Measurements from ENCODE around the gene TRIM28. TPM values are rescaled to one million over a fixed set of nuclear protein-coding genes. Genes with fewer than 3 reads are reported as not detected.

The TRIM28 gene
- total and polyA plus RNA-seq, 2 donors (not counting 1 experiment from before 2014, with no cell fraction given) = 160 to 325 TPM

DNA sequence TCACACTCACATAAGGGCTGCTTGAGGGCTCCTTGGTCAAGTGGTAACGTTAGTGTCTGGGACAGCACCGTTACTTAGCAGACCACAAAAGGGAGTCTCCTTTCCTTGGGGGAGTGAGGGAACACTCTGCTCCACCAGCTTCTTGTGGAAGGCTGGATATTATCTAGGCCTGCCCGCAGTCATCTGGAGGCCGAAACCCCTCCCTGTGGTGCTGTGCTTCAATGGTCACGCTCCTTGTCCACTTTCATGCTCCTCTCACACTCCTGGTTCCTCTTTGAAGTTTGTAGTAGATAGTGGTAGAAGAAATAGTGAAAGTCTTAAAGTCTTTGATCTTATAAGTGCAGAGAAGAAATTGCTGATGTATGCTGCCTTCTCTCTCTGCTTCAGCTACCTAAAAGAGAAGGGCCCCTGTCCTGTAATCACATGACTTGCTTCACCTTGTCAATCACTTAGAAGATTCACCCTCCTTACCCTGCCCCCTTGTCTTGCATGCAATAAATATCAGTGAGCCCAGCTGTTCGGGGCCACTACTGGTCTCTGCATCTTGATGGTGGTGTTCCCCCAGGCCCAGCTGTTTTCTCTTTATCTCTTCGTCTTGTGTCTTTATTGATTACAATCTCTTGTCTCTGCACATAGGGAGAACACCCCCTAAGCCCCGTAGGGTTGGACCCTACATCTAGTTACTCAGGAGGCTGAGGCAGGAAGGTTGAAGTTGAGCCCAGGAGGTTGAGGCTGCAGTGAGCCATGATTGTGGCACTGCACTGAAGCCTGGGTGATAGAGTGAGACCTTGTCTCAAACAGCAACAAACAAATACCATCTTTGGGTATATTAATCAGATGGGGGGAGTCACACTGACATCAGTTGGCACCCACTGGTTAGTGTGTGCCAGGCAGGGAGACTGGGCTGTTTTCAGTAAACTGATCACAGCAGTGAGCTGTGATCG lies 40.9 kb downstream of the TRIM28 start:
- Histone ChIP-seq H3K9me3 (ENCODE audit: control insufficient read depth, insufficient read depth, low read depth, low read length) (no peaks in the 10 kb centered on the region), H3K9ac (ENCODE audit: insufficient read depth, low read length) (no peak overlapping the region), H3K4me1 (ENCODE audit: control insufficient read depth, extremely low read depth, insufficient read depth, low read length) (peaks cover 11% of the 10 kb centered on the region), H3K27me3 (ENCODE audit: control insufficient read depth, insufficient read depth, low read length) (no peaks in the 10 kb centered on the region), H3K36me3 (ENCODE audit: control insufficient read depth, insufficient read depth, low read length) (peaks cover 14% of the 10 kb centered on the region), H3K27ac (ENCODE audit: insufficient read depth, low read length) (no peak overlapping the region), H3K4me2 (ENCODE audit: extremely low read depth, insufficient read depth, low read length) (no peak overlapping the region), H4K20me1 (ENCODE audit: control insufficient read depth, extremely low read depth, insufficient read depth, low read length) (no peaks in the 10 kb centered on the region), H2AFZ (ENCODE audit: low read length) (no peak overlapping the region), H3K4me3 (replicated peaks in 1 of 4; ENCODE audit: control extremely low read depth in 1 of 4, insufficient read depth in 1 of 4, low read depth in 3 of 4, low read length in 4 of 4) (no peak overlapping the region), H3K79me2 (ENCODE audit: control insufficient read depth, insufficient read depth, low read length) (no peaks in the 10 kb centered on the region)
- no peak for DNase-seq (ENCODE audit: low read depth in 2 of 2)
- TF ChIP-seq, protein P1, sequence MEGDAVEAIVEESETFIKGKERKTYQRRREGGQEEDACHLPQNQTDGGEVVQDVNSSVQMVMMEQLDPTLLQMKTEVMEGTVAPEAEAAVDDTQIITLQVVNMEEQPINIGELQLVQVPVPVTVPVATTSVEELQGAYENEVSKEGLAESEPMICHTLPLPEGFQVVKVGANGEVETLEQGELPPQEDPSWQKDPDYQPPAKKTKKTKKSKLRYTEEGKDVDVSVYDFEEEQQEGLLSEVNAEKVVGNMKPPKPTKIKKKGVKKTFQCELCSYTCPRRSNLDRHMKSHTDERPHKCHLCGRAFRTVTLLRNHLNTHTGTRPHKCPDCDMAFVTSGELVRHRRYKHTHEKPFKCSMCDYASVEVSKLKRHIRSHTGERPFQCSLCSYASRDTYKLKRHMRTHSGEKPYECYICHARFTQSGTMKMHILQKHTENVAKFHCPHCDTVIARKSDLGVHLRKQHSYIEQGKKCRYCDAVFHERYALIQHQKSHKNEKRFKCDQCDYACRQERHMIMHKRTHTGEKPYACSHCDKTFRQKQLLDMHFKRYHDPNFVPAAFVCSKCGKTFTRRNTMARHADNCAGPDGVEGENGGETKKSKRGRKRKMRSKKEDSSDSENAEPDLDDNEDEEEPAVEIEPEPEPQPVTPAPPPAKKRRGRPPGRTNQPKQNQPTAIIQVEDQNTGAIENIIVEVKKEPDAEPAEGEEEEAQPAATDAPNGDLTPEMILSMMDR (conservative IDR thresholded peaks at IDR 0.05 in 1 of 2, IDR thresholded peaks at IDR 0.05 in 1 of 2; ENCODE audit: low read depth in 1 of 2, low read length in 2 of 2) = no peak
- no peak for TF ChIP-seq EZH2 (IDR thresholded peaks at IDR 0.05; ENCODE audit: low read length, missing control alignments)

DNA sequence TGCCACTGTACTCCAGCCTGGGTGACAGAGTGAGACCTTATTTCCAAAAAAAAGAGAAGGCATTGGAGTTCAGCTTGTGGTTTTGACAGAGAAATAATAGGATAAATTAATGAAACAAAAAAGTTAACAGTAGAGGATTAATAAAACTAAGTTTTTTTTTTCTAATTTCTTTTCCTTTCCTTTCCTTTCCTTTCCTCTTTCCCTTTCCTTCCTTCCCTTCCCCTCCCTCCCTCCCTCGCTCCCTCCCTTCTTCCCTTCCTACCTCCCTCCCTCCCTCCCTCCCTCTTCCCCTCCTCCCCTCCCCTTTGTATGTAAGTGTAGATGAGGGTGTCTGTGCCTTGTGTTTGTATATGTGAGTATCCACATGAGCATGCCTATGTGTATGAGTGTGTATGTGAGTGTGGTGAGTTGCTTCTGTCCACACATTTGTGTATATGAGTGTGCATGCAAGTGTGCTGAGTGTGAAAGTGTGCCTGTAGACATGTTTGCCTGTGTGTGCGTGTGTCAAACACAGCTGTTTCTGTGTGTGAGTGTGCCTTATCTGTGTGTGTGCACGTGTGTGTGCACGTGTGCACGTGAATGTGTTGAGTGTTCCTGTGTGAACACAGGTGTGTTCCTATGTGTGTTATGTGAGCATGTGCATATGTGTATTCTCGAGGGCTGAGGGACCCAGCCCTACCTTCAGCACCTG lies 41.7 kb downstream of the TRIM28 start:
- peaks cover 14% of the 10 kb centered on the region for H3K36me3 ChIP-seq (ENCODE audit: control insufficient read depth, insufficient read depth, low read length)
- H3K27ac ChIP-seq (ENCODE audit: insufficient read depth, low read length) = no peak overlapping the region

More for the DNA sequence above, 41.7 kb downstream of the TRIM28 start:
- TF ChIP-seq, protein P1 (conservative IDR thresholded peaks at IDR 0.05 in 1 of 2, IDR thresholded peaks at IDR 0.05 in 1 of 2; ENCODE audit: low read depth in 1 of 2, low read length in 2 of 2) = no peak
- TF ChIP-seq EZH2 (IDR thresholded peaks at IDR 0.05; ENCODE audit: low read length, missing control alignments) = no peak
- no peak for DNase-seq (ENCODE audit: low read depth in 2 of 2)
- H3K27me3 ChIP-seq (ENCODE audit: control insufficient read depth, insufficient read depth, low read length) = no peaks in the 10 kb centered on the region
- peaks cover 11% of the 10 kb centered on the region for H3K4me1 ChIP-seq (ENCODE audit: control insufficient read depth, extremely low read depth, insufficient read depth, low read length)
- H3K79me2 ChIP-seq (ENCODE audit: control insufficient read depth, insufficient read depth, low read length) = no peaks in the 10 kb centered on the region
- no peaks in the 10 kb centered on the region for H3K9me3 ChIP-seq (ENCODE audit: control insufficient read depth, insufficient read depth, low read depth, low read length)
- no peak overlapping the region for H3K9ac ChIP-seq (ENCODE audit: insufficient read depth, low read length)
- no peak overlapping the region for H3K4me2 ChIP-seq (ENCODE audit: extremely low read depth, insufficient read depth, low read length)
- H2AFZ ChIP-seq (ENCODE audit: low read length) = no peak overlapping the region
- H3K4me3 ChIP-seq (replicated peaks in 1 of 4; ENCODE audit: control extremely low read depth in 1 of 4, insufficient read depth in 1 of 4, low read depth in 3 of 4, low read length in 4 of 4) = no peak overlapping the region
- no peaks in the 10 kb centered on the region for H4K20me1 ChIP-seq (ENCODE audit: control insufficient read depth, extremely low read depth, insufficient read depth, low read length)
